Activated CD8-positive, alpha-beta memory T cell treated with anti-CD3 and anti-CD28 coated beads, Interleukin-2, amount 50 U/mL, for 1 hour (primary cell): Measurements from ENCODE around the gene RPTOR.
A peak's percentile ranks its signal among the peaks of the same experiment; 100 is the strongest.

ENCODE experiments used
- DNase-seq: peaks from one replicate; pipeline ENCODE4 v3.0.0-alpha.2; 2020; ENCODE audit errors: extremely low read depth

RPTOR gene

DNA sequence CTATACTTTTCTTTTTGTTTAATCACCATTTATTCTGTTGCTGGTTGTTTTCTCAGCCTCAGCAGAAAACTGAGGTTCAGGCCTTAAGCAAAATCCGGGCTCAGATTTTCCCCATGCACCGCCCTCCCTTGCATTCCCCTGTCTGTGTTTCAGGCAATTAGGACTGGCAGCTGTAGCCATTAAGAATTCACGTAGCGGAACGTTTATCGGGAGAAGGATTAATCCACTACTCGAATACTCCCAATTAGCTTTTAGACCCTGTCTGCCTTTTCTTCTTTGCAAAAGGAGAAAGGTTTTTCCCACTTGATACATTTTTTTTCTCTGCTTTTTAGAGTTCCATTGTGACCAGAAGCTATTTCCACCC, 173.1 kb downstream of the RPTOR start:
- no peak for DNase-seq

DNA sequence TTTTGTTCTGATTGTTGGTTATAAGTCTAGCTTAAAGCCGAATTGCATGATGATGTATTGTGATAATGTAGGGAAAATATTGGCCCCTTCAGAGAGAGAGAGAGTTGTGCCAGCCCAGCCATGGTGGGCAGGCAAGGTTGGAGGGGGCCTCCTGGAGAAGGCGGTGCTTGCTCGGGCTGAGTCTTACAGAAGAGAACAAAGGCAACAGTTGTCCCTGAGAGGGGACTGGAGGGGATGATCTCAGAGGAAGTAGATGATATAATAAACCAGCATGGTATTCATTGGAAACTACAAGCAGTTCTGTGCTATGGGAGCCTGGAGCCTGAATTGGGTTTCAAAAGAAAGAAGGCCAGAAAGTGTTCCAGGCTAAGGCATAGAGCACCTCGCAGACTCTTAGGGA, 173.8 kb downstream of the RPTOR start:
- DNase-seq, result no peak

DNA sequence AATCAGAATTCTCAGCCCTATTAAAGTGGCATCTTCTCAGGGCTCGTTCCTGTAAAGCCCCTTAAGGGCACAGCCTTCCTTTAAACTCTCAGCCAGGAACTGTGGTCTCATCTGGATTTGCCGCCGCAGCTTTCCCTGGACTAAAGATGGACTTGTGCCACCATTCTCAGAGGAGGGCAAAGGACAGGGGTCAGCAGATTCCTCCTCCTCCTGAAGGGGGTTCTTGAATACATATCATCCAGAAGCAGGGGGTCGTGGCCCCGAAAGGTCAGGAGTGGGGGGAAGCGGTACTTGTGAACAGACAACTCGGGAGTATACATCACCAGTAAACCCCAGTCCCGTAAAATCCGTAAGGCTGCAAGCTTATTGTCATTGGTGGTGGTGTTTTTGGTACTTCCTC, 174.8 kb downstream of the RPTOR start:
- DNase-seq, result no peak

DNA sequence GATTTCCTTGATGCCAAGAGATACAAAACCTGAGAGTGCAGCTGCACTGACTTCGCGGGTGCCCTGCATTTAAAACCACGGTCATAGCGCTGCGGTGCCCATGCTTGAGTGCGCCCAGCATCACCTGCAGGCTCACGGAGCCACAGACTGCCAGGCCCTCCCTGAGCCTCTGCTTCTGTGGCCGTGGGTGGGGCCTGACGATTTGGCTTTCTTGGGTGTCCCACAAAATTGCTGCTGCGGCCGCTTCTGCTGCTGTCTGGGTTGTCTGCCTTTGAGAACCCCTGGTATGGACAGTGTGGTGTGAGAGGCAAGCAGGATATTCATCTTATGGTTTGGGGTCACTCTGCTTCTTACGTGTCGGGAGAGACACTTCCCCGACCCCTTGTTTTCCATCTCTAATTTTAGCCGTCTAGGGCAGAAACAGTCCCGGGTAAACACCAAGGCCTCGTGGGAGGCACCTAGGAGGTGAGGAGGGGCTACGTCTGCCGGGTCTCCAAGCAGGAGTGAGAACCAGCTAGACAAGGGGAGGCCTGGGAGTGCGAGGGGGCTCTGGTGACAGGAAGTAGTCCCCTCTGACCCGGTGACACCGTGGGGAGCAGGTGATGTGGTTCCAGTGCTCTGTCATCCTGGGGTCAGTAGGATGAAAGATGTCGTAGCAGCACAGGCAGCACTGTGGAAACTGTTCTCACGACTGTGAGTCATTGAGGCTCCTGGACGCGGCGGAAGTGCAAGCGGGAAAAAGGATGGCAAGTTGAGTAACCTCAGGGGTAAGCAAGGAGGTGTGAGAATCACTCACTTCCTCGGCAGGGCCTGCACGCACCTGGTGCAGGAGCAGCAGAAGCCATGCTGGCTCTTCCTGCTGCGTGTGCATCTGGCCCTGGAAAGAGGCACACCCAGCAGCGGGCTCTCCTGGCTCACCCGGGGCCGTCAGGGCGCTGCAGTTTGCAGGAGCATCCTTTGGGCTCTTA, 176.3 kb downstream of the RPTOR start:
- peak; percentile 44 for DNase-seq

DNA sequence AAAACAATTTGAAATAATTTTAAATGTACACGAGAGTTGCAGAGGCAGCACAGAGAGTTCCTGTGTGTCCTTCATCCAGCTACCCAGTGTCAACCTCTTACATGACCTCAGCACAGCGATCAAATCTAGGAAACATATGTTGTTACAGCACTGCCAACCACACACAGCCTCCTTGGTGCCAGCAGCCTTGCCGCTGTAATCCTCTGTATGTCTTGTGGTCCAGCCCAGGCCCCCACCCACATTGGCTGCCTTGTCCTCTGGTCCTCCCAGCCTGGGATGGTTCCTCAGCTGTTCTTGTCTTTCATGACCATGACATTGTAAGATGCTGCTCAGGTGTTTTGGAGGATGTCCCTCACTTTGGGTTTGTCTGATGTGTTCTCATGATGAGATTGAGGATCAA, 178.0 kb downstream of the RPTOR start:
- no peak for DNase-seq

DNA sequence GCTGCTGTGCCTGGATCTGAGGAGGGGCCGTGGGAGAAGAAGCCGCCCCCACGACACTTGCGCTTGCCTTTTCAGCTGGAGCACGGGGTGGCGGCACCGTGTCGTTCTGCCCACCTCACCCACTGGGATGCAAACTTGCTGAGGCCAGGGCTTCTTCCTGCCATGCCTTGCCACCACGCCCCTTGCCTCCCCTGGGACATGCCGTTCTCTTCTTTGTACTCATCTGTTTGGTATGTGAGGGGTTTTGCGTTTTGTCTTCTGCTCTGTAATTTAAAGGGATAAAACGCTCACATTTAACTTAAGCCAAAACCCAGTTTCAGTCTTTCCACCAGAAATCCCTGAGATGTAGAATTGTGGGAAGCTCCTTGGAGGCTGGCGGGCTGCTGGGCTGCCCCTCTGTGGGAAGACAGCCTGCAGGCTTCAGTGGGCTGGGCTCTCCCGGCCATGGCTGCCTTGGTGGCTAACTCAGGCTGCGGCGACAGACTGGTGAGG, 180.2 kb downstream of the RPTOR start:
- DNase-seq, result no peak

DNA sequence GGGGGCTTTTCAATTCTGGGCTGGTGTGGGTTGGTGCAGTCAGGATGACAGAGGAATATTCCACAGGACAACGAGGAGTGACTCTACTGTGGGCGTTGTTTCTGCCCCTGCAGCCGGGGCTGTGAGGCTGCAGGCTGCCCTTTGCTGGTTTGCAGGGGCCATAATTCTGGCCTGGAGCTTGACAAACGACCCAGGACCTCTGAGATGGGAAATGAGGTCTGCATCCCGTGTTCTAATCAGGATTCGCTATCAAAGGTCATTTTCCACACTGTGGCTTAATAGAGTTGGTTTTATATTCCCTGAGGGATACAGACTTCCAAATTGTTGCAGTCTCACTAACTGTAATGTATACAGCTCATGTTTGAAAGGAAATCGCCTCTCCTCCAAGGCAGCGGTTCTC, 180.9 kb downstream of the RPTOR start:
- no peak for DNase-seq

DNA sequence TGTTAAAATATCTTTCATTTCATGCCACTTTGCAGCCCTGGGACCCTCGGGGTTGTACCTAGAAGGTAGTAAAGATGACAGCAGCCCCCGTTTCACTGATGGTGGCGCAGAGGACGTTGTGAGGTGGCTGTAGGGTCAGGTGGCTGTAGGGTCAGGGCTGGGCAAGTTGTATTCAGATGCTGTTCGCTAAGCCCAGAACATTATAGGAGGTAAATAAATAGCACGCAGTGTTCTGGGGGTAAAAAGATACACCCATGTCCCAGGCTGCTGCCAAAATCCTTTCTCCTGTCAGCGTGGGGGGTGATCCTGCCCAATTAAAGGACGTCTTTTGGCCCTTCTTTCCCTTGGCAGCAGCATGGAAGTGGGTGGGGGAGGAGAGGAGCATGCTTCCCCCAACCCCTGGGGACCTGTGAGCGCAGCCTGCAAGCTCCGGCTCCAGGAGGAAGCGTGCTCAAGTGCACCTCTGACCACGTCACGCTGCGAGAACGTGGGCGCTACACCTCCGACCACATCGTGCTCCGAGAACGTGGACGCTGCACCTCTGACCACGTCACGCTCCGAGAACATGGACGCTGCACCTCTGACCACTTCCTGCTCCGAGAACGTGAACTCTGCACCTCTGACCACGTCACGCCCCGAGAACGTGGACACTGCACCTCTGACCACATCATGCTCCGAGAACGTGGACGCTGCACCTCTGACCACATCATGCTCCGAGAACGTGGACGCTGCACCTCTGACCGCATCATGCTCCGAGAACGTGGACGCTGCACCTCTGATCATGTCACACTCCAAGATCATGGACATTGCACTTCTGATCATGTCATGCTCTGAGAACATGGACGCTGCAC, 182.1 kb downstream of the RPTOR start:
- no peak for DNase-seq

DNA sequence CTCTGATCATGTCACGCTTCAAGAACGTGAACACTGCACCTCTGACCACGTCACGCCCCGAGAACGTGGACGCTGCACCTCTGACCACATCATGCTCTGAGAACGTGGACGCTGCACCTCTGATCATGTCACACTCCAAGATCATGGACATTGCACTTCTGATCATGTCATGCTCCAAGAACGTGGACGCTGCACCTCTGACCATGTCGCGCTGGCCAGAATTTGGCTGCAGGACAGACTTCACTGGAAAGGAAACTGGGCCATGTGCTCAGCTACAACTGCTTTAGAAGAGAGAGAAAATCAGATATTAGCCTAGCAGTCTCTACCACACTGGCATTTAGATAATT, 182.7 kb downstream of the RPTOR start:
- DNase-seq, result no peak

DNA sequence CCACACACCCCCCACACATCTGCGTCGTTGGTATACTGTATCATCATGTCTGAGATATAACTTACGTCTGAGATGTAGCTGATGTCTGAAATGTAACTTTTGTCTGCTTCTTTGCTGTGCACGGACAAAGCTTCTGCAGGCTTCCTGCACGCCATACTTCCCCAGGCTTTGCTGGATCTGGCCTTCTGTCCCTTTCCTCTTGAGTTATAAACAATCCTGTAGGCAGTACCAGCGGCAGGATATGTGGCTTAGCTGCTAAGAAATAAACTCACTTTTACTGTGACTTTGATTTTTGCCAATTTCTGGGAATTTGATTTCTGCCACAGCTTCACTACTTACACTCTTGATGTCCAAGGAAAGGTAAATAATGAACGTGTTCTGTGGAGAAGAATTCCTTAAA, 184.4 kb downstream of the RPTOR start:
- DNase-seq, result no peak

DNA sequence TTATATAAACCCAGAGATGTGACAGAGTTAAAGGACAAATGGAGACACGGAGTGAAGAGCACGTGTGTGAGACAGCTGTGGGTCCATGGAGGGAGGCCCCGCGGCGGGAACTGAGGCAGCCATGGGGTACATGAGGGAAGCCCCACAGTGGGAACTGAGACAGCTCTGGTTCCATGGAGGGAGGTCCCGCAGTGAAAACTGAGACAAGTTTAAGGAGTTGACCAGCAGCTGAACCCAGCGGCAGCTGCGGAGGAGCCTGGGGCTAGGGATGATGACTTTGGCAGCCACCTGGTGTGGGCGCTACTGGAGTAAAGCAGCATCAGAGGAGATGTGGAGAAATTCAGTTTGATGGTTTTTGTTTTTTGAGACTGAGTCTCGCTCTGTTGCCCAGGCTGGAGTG, 185.1 kb downstream of the RPTOR start:
- no peak for DNase-seq

DNA sequence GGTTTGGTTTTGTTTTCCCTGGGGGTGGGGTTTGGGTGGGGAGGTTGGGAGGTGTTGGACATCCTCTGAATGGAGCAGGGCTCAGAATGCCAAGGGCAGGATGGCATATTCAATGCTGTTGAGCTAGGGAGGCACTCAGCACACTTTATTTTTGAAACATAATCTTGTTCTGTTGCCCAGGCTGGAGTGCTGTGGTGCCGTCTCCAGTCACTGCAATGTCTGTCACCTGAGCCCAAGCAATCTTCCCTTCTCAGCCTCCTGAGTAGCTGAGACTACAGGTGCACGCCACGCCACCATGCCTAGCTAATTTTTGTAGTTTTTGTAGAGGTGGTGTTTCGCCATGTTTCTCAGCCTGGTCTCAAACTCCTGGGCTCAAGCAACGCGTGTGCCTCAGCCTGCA, 186.1 kb downstream of the RPTOR start:
- DNase-seq, result no peak

DNA sequence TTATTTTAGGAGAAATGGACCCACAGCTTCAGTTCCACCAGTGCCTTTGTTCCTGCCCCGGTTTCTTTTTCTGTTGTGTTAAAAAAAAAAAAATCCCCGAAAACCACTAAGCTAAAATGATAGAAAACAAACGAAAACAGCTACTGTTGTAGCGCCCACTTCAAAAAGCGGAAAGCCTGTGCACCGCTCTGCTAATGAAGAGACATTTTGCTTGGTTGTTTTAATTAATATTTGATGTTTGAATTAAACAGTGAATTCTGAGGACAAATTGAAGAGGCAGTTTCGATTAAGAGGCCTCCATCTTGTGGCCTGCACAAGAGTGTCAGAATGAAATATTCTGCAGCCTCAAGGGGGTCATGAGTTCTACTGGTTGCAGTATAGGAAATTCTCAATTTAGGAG, 186.7 kb downstream of the RPTOR start:
- no peak for DNase-seq

DNA sequence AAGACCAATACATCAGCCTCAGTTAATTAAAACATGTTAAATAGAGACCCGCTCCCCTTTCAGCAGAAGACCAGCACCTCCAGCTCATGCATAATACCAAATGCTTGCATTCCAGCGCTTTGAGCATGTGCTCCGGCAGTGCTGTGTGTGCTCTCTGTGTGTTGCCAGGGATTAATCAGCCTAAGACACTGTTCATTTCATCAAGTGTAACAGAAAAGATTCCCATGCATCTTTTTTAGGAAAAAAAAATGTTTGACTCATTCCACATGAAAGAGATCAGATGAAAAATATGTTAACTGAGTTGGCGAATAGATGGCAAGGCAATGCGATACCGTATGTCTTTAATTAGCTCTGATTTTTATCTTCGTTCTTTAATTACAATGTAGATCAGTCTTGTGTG, 187.6 kb downstream of the RPTOR start:
- DNase-seq, result no peak

DNA sequence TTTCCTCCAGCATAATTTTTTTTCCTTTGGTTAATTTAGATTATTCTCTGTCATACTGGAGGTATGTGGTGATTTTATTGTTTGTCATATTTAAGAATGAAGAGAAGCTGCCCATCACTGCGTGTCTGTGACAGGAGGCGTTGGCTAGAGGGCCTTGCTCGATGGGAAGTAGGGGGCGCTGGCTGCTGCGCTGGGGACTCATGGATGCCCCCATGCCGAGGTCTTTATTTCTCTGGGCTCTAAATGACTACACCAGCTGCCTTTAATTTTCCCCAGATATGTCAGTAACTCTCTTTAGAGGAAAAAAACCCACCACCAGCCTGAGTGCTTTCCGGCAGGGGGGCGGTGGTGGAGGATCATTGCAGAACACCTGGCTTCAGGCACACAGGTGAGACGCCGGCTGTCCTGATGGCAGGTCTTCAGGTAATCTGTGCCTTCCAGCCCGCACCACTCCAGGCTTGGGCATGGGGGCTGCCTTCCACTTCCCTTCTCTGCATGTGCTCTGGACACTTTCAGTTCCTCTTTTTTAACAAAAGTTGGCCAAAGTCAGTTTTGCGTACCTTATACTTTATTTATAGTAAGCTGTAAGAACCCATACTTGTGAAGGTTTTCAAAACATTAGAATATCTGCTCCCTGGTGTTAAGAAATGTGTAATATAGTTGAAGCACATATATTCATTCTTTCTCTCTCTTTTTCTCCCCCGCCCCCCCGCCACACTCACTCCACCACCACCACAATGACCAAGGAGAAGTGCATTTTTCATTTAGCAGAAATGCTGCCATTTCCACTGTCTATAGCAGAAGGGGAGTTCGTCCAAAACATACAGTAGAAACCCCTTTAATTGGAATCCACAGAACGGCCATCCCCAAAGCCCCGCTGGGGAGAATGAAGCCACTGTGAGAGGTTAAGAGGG, 192.7 kb downstream of the RPTOR start:
- no peak for DNase-seq

DNA sequence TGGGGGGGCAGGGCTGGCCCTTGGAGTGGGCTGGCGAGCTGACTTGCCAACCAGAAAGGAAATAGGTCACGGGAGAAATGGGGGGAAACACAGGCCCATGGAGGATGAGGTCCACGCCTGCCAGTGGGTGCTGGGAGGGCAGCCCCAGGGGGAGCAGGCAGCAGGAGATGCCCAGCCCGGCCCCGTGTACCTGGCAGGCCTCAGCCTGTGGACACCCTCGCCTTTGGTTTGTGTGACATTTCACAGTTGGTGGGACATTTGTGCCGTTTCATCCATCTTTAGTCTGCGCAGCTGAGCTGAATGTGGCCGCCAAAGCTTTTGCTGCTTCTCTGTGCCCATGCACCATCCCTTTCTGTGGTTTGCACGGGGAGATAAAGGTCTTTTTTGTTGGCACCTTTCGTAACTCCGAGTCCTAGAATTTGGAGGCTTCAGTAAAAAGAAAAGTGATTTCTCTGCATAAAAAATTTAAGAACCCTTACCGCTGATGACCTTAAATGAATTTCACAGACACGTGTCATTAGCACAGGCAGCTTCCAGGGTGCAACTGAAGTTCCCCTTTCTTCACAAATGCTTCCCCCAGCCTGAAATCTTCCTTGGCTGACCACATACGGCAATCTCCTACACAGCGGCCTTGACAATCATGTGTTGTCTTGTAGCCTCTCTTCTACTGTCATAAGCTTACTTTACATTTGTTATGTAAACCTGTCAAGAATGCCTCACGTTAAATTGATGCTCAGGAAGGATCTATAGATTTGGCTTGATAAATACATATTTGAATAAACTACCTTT, 193.6 kb downstream of the RPTOR start:
- DNase-seq, result no peak

DNA sequence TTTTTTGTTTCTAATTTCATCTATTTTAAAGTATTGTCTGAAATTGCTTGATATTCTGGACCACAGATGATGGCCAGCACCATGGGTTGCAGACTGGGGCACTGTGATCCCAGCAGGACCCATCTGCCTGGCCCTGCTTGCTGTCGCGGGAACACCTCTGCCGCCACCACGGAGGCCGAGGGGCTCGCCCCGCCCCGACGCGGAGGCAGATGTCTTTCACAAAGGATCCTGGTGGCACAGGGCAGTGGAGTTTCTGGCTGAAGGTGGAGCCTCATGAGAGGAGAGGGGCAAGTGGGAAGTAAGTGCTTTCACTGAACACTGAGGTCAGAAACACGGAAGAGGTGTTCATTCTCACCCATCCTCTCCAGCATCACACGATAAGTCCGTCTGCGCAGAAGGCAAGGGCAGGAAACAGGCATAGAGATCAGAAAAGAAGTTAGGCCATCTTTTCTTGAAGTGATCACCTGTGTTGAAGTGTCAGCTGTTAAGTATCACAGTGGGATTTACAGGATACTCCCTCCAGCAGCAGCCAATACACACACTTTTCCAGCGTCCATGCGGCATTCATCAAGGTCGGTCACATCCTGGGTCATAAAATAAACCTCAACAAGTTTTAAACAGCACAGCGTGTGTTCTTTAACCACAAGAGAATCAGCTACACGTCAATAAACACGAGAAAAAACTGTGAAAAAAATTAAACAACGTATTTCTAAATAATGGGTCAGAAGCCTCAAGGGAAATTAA, 194.5 kb downstream of the RPTOR start:
- no peak for DNase-seq

DNA sequence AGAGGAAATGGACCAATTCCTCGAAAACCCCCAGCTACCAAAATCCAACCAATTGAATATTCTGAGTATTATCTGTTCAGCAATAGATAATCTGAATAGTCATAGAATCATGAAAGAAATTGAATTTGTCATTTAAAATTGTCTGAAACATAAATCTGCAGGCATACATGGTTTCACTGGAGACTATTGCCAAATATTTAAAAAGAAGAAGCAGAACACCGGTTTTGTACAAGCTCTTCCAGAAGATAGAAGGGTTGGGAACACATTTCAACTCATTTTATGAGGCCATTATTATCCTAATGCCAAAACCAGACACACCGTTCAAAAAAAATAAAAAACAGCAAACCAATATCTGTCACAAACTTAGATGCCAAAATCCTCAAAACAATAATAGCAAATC, 195.5 kb downstream of the RPTOR start:
- no peak for DNase-seq

DNA sequence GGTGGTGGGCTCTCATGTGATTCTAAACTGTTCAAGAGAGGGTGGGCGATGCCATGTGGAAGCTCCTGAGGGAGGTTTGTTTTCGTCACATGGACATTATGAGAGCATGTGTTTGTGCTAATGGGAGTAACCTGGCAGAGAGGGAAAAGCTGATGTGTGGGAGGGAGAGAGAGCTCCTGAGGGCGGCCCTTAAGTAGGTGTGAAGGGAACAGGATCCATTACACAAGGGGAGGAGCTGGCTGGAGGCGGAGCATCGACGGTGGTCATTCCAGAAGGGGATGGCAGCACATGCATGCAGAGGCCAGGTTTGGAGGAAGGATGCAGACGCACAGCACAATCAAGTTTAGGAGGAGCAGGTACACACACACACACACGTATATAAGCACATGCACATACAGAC, 197.5 kb downstream of the RPTOR start:
- no peak for DNase-seq

DNA sequence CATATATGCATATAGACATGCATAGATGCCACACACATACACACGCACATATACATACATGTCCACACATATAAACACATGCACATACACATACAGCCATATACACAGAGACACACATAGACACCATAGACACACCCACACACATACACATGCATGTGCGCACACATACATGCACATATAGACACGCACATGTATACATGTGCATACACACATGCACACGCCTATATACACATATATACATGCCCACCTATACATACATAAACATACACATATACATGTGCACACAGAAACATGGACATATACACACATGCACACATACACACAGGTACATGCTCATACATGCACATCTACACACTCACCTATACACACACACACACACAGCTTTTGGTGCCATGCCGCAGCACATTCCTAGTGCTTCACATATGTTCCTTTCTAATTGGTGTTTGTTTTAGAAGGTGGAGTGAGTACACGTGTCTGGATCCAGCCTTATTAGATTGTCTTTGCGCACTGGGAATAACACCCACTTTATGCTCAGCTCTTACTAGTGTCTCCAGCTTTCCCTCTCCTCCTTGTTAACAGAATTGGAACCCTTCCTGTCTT, 198.0 kb downstream of the RPTOR start:
- no peak for DNase-seq
